H1 (cell line): ENCODE results near the gene UBA3. TPM values are rescaled to one million over a fixed set of nuclear protein-coding genes. Genes with fewer than 3 reads are reported as not detected.

Experiments used
- CTCF ChIA-PET: fragments of 300-600 bp; sonication (Branson Sonifier 250); formaldehyde crosslinking; loops from one replicate; lab custom pipeline; 2021; ENCODE audit not compliant: partially characterized antibody; lab: Charles Lee
- POLR2A ChIA-PET: fragments of 300-600 bp; sonication (Branson Sonifier 250); formaldehyde crosslinking; loops from one replicate; lab custom pipeline; 2021; ENCODE audit warnings: inconsistent platforms; ENCODE audit not compliant: partially characterized antibody; lab: Charles Lee
- DNase-seq, 2 experiments: peaks; one replicate each; pipeline versions ENCODE4 v3.0.0 to v3.0.0-alpha.2; 2010 to 2022; ENCODE audit warnings: low spot score in 2 of 2, low read depth in 1 of 2, mixed read lengths in 1 of 2
- FAIRE-seq: peaks from 2 replicates; lab custom pipeline; 2011; peaks lifted over from hg19 to GRCh38; lab: Jason Lieb, UNC
- H2AFZ ChIP-seq: 2 replicates; pipeline ENCODE4 v1.8.1; 2012; ENCODE audit warnings: low read length, inconsistent platforms
- H2AK5ac ChIP-seq: 2 replicates; pipeline ENCODE4 v1.6.1; 2013; ENCODE audit warnings: low read depth, low read length
- H2BK120ac ChIP-seq: replicated peaks from 2 replicates; pipeline ENCODE3; 2013; ENCODE audit warnings: low read depth, low read length, inconsistent platforms
- H2BK12ac ChIP-seq: 2 replicates; pipeline ENCODE4 v1.6.1; 2013; ENCODE audit warnings: low read depth, low read length
- H2BK15ac ChIP-seq: 2 replicates; pipeline ENCODE4 v1.6.1; 2013; ENCODE audit warnings: low read length
- H2BK20ac ChIP-seq: 2 replicates; pipeline ENCODE4 v1.6.1; 2013; ENCODE audit warnings: low read length
- H2BK5ac ChIP-seq: 2 replicates; pipeline ENCODE4 v1.6.1; 2013; ENCODE audit warnings: low read depth, low read length
- H3K14ac ChIP-seq: 2 replicates; pipeline ENCODE4 v1.6.1; 2013; ENCODE audit warnings: inconsistent platforms; ENCODE audit not compliant: insufficient read length
- H3K18ac ChIP-seq: 2 replicates; pipeline ENCODE4 v1.6.1; 2013; ENCODE audit warnings: low read length; ENCODE audit errors: extremely low read depth
- H3K23ac ChIP-seq: 2 replicates; pipeline ENCODE4 v1.6.1; 2013; ENCODE audit warnings: inconsistent platforms; ENCODE audit not compliant: insufficient read length
- H3K23me2 ChIP-seq: 2 replicates; pipeline ENCODE4 v1.6.1; 2013; ENCODE audit warnings: low read depth, low read length
- H3K27ac ChIP-seq: 2 replicates; pipeline ENCODE4 v1.6.1; 2011; ENCODE audit warnings: low read depth, low read length, inconsistent platforms
- H3K27me3 ChIP-seq, 4 experiments: replicated peaks in 1 of 4; 1 replicate in 1 of 4; 2 replicates in 3 of 4; pipeline versions ENCODE4 v1.6.1 to v1.8.1; 2011 to 2013; ENCODE audit warnings: low read length in 3 of 4, mild to moderate bottlenecking in 3 of 4, inconsistent platforms in 2 of 4, mixed read lengths in 2 of 4, moderate library complexity in 1 of 4; ENCODE audit not compliant: control insufficient read depth in 3 of 4, insufficient read depth in 3 of 4; ENCODE audit errors: extremely low read depth in 1 of 4
- H3K36me3 ChIP-seq, 4 experiments: 2 replicates each; pipeline versions ENCODE4 v1.6.1 to v1.8.1; 2011 to 2013; ENCODE audit warnings: mild to moderate bottlenecking in 4 of 4, low read length in 3 of 4, moderate library complexity in 2 of 4, control low read depth in 1 of 4, inconsistent platforms in 1 of 4; ENCODE audit not compliant: insufficient read depth in 4 of 4, control insufficient read depth in 2 of 4
- H3K4ac ChIP-seq: replicated peaks from 2 replicates; pipeline ENCODE3; 2013; ENCODE audit warnings: low read length, low read depth, mixed read lengths, inconsistent platforms; ENCODE audit not compliant: insufficient read length
- H3K4me1 ChIP-seq, 4 experiments: replicated peaks in 1 of 4; 1 replicate in 1 of 4; 2 replicates in 3 of 4; pipeline versions ENCODE4 v1.6.1 to v1.8.1; 2011 to 2013; ENCODE audit warnings: low read length in 3 of 4, inconsistent platforms in 2 of 4, mixed read lengths in 1 of 4; ENCODE audit not compliant: insufficient read depth in 4 of 4, control insufficient read depth in 3 of 4
- H3K4me2 ChIP-seq, 2 experiments: 2 replicates each; pipeline versions ENCODE4 v1.6.1 to v1.8.1; 2011 to 2013; ENCODE audit warnings: low read depth in 2 of 2, low read length in 2 of 2, control low read depth in 1 of 2, inconsistent platforms in 1 of 2, mild to moderate bottlenecking in 1 of 2; ENCODE audit not compliant: insufficient read depth in 1 of 2
- H3K4me3 ChIP-seq, 4 experiments: fragments of 200-600, 300-600 bp in 1 of 4; sonication (generic), shearing (Covaris generic), sonication (Bioruptor Twin) in 1 of 4; 2 replicates each; pipeline versions ENCODE4 v1.5.1 to v1.8.1; 2011 to 2016; ENCODE audit warnings: low read length in 4 of 4, low read depth in 3 of 4, control low read depth in 2 of 4, inconsistent platforms in 2 of 4, mild to moderate bottlenecking in 2 of 4, mixed read lengths in 1 of 4, moderate library complexity in 1 of 4; ENCODE audit not compliant: insufficient read depth in 2 of 4; ENCODE audit errors: extremely low read depth in 1 of 4
- H3K56ac ChIP-seq: replicated peaks from 2 replicates; pipeline ENCODE3; 2013; ENCODE audit warnings: low read depth, mild to moderate bottlenecking, mixed read lengths, low read length, inconsistent platforms; ENCODE audit not compliant: insufficient read length
- H3K79me1 ChIP-seq: 2 replicates; pipeline ENCODE4 v1.6.1; 2013; ENCODE audit warnings: low read depth, low read length, control low read depth
- H3K79me2 ChIP-seq, 2 experiments: 2 replicates each; pipeline versions ENCODE4 v1.6.1 to v1.8.1; 2012 to 2013; ENCODE audit warnings: low read length in 2 of 2, mild to moderate bottlenecking in 2 of 2, inconsistent platforms in 1 of 2; ENCODE audit not compliant: insufficient read depth in 2 of 2, control insufficient read depth in 1 of 2
- H3K9ac ChIP-seq, 4 experiments: replicated peaks in 1 of 4; 1 replicate in 1 of 4; 2 replicates in 3 of 4; pipeline versions ENCODE4 v1.6.1 to v1.8.1; 2011 to 2013; ENCODE audit warnings: low read depth in 3 of 4, low read length in 3 of 4, control low read depth in 2 of 4, mild to moderate bottlenecking in 2 of 4, moderate library complexity in 2 of 4, inconsistent platforms in 1 of 4; ENCODE audit errors: extremely low read depth in 1 of 4
- H3K9me3 ChIP-seq, 2 experiments: 2 replicates each; pipeline versions ENCODE4 v1.6.1 to v1.8.1; 2012 to 2013; ENCODE audit warnings: mild to moderate bottlenecking in 2 of 2, moderate library complexity in 2 of 2, control low read depth in 1 of 2, inconsistent platforms in 1 of 2, low read depth in 1 of 2, low read length in 1 of 2, mixed read lengths in 1 of 2; ENCODE audit not compliant: insufficient read depth in 2 of 2
- H4K20me1 ChIP-seq, 2 experiments: replicated peaks in 1 of 2; 2 replicates each; pipeline versions ENCODE3 to v1.8.1; 2011 to 2013; ENCODE audit warnings: inconsistent platforms in 2 of 2, low read length in 2 of 2, mild to moderate bottlenecking in 1 of 2; ENCODE audit not compliant: insufficient read depth in 2 of 2, control insufficient read depth in 1 of 2
- H4K5ac ChIP-seq: 2 replicates; pipeline ENCODE4 v1.6.1; 2013; ENCODE audit warnings: low read length, low read depth, mixed read lengths, inconsistent platforms; ENCODE audit not compliant: insufficient read length
- H4K8ac ChIP-seq: 2 replicates; pipeline ENCODE4 v1.8.0; 2013; ENCODE audit warnings: mild to moderate bottlenecking, moderate library complexity, low read length, inconsistent platforms; ENCODE audit not compliant: insufficient read depth; ENCODE audit errors: extremely low read depth
- H4K91ac ChIP-seq: replicated peaks from 2 replicates; pipeline ENCODE3; 2013; ENCODE audit warnings: low read length, mixed read lengths, inconsistent platforms; ENCODE audit not compliant: insufficient read length
- BCL11A ChIP-seq, 2 experiments: IDR thresholded peaks; one replicate each; pipeline ENCODE4 v1.6.1; 2011; ENCODE audit warnings: low read depth in 2 of 2, low read length in 2 of 2, mild to moderate bottlenecking in 2 of 2
- BRCA1 ChIP-seq: IDR thresholded peaks from 2 replicates; pipeline ENCODE4 v1.6.1; 2012; ENCODE audit warnings: low read depth, low read length, improper control_type of control experiment
- HDAC2 ChIP-seq, 2 experiments: fragments of 300-600 bp in 1 of 2; sonication (generic) in 1 of 2; IDR thresholded peaks; 2 replicates each; pipeline ENCODE4 v1.6.1; 2011 to 2012; ENCODE audit warnings: low read depth in 2 of 2, low read length in 2 of 2, mild to moderate bottlenecking in 2 of 2, moderate library complexity in 2 of 2, borderline replicate concordance in 1 of 2, inconsistent platforms in 1 of 2
- POLR2AphosphoS5 ChIP-seq: IDR thresholded peaks from 2 replicates; pipeline ENCODE4 v1.6.1; 2011; ENCODE audit warnings: low read depth, low read length
- RFX5 ChIP-seq: IDR thresholded peaks from 2 replicates; pipeline ENCODE4 v1.6.1; 2011; ENCODE audit warnings: low read depth, low read length, improper control_type of control experiment, borderline replicate concordance
- SP1 ChIP-seq: IDR thresholded peaks from 2 replicates; pipeline ENCODE4 v1.6.1; 2011; ENCODE audit warnings: low read depth, low read length
- WGBS, 2 experiments: shearing (Covaris generic) in 1 of 2; methylation state at CpG; one replicate each; pipeline versions ENCODE4 v1.1.6 to v1.1.7; 2013 to 2015; ENCODE audit warnings: low lambda C conversion rate in 2 of 2, mixed read lengths in 2 of 2, inconsistent platforms in 1 of 2, low coverage in 1 of 2, missing lambda C conversion rate in 1 of 2; ENCODE audit not compliant: insufficient replicate concordance in 2 of 2, insufficient coverage in 1 of 2, insufficient read length in 1 of 2; ENCODE audit errors: extremely low coverage in 1 of 2, missing lambda C conversion rate in 1 of 2; 5-methylcytosine and 5-hydroxymethylcytosine counted together
- polyA plus RNA-seq, 7 experiments: library from polyadenylated mRNA; depleted of rRNA in 3 of 7; stranded (reverse) in 5 of 7; unstranded in 2 of 7; fragments of >200 nt in 5 of 7; fragments of 200-250 nt in 2 of 7; gene quantifications; 1 replicate in 5 of 7; 2 replicates in 1 of 7; 4 replicates in 1 of 7; pipeline versions ENCODE4 v1.2.1 to v1.2.3, GENCODE V29; 2011 to 2013; ENCODE audit warnings: missing spikeins in 2 of 7, mixed read lengths in 2 of 7
- total RNA-seq: library from RNA; stranded (reverse); fragmentation: NEBNext Ultra II Directional; extraction: Animal tissue kit (Norgen Biotek cat#: 25700); gene quantifications from 2 replicates; pipeline ENCODE4 v1.2.1, GENCODE V29; 2021

UBA3 gene
- total and polyA plus RNA-seq, 2 of the 8 experiments (the other 6 are each of a cell fraction or from before 2014, with no cell fraction given), result 40.8 to 97.8 TPM

DNA sequence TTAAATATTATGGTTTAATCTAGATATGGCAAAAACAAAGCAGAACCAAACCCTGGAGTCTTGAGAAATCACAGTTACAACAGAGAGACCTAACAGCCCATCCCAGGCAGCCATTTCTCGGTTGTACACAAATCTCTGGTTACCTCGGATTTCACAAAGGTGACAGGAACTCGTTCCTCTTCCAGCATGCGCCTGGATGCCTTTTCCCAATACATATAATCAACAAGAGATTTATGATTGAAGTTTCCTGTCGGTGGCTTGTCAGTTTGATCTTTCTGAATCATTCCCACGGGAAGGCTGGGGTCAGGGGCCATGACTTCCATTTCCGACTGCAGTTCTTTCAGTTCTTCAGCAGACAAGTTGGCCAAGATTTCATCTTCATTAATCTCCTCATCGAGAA, 41.8 kb upstream of the UBA3 start:
- 91% methylated on average over 8 of the region's 8 CpGs; no CpG with 5 or more reads in 1 of the 2 experiments for WGBS, 2 experiments
- Histone ChIP-seq H2BK20ac (no peak overlapping the region), H3K27ac (no peak overlapping the region), H2AK5ac (no peak overlapping the region), H3K56ac (no peak overlapping the region), H3K4me2 (no peak overlapping the region), H3K36me3 (no peaks in the 10 kb centered on the region), H4K91ac (no peak overlapping the region), H3K79me1 (no peaks in the 10 kb centered on the region), H2AFZ (peak overlapping the region; percentile 72; the same call in 1 of the 2 replicates), H4K20me1 (no peaks in the 10 kb centered on the region), H4K5ac (no peak overlapping the region), H2BK5ac (no peak overlapping the region), H3K14ac (no peak overlapping the region), H3K9ac (no peak overlapping the region), H3K23me2 (no peaks in the 10 kb centered on the region), H2BK12ac (no peak overlapping the region), H2BK120ac (no peak overlapping the region), H3K9me3 (no peaks in the 10 kb centered on the region), H3K4me1 (no peaks in the 10 kb centered on the region), H3K18ac (no peak overlapping the region), H2BK15ac (no peak overlapping the region), H4K8ac (no peak overlapping the region), H3K4ac (no peak overlapping the region), H3K79me2 (no peaks in the 10 kb centered on the region), H3K4me3 (no peak overlapping the region), H3K27me3 (no peaks in the 10 kb centered on the region), H3K23ac (no peak overlapping the region)
- DNase-seq, result no peak
- CTCF ChIA-PET, result interaction anchor here (0.6 to 6.3 kb wide), 23 partner anchors 10 to 1120 kb away, joined by 3 to 59 read pairs (median 6); no protein-coding TSS in a partner anchor
- FAIRE-seq, result no peak
- POLR2A ChIA-PET, result interaction anchor here (0.7 kb wide), 1 partner anchor 52 kb away, joined by 3 read pairs; no protein-coding TSS in a partner anchor
- no peak for TF ChIP-seq HDAC2 (IDR thresholded peaks at IDR 0.05; ENCODE audit: borderline replicate concordance in 1 of 2, low read depth in 2 of 2, low read length in 2 of 2)
- no peak for TF ChIP-seq RFX5
- no peak for TF ChIP-seq BRCA1
- no peak for TF ChIP-seq POLR2AphosphoS5
- no peak for TF ChIP-seq BCL11A (IDR thresholded peaks at IDR 0.05; ENCODE audit: low read depth in 2 of 2, low read length in 2 of 2)
- TF ChIP-seq SP1, result no peak
